Erythroblast (primary cell): ENCODE data around the gene TAF11.

Experiments
- GATA1 ChIP-seq: IDR thresholded peaks from 2 replicates; pipeline ENCODE4 v1.6.1; 2011; ENCODE audit warnings: low read depth, mild to moderate bottlenecking, control low read depth, low read length, moderate library complexity
- POLR2A ChIP-seq: IDR thresholded peaks from 2 replicates; pipeline ENCODE4 v1.6.1; 2011; ENCODE audit warnings: mild to moderate bottlenecking, low read length

GRCh38 chr6:34924831-34925625, 37.2 kb upstream of the TAF11 start:
- TF ChIP-seq POLR2A (no peak), GATA1 (no peak)
